Neural cell (in vitro differentiated cells): Measurements from ENCODE around the gene TGFBR3. TPM values are rescaled to one million over a fixed set of nuclear protein-coding genes. Genes with fewer than 3 reads are reported as not detected.

ENCODE experiments used
- H2AFZ ChIP-seq: fragments of 200-600, 300-800 bp; sonication (generic), shearing (Covaris generic); 2 replicates; pipeline ENCODE4 v1.6.0; 2014; ENCODE audit warnings: low read depth, mild to moderate bottlenecking, antibody characterized with exemption, low read length, moderate library complexity
- H3F3A ChIP-seq: fragments of 200-600 bp; shearing (Covaris generic); 2 replicates; pipeline ENCODE4 v1.6.1; 2016; ENCODE audit warnings: mild to moderate bottlenecking, moderate library complexity, mixed read lengths, antibody characterized with exemption, low read length; ENCODE audit not compliant: insufficient read depth, poor library complexity, severe bottlenecking
- H3K27ac ChIP-seq: fragments of 200-600, 300-800 bp; sonication (generic), shearing (Covaris generic); 2 replicates; pipeline ENCODE4 v1.5.1; 2014; ENCODE audit warnings: mild to moderate bottlenecking, low read length, moderate library complexity
- H3K27me3 ChIP-seq: fragments of 300-800, 200-600 bp; sonication (generic), shearing (Covaris generic); 2 replicates; pipeline ENCODE4 v1.6.0; 2014; ENCODE audit warnings: mild to moderate bottlenecking, low read depth, low read length, moderate library complexity; ENCODE audit not compliant: insufficient read depth
- H3K36me3 ChIP-seq: fragments of 300-800, 200-600 bp; sonication (generic), shearing (Covaris generic); 2 replicates; pipeline ENCODE4 v1.5.1; 2014; ENCODE audit warnings: mild to moderate bottlenecking, antibody characterized with exemption, low read length, moderate library complexity; ENCODE audit not compliant: insufficient read depth
- H3K4me2 ChIP-seq: fragments of 300-800, 200-600 bp; sonication (generic), shearing (Covaris generic); 2 replicates; pipeline ENCODE4 v1.6.0; 2014; ENCODE audit warnings: mild to moderate bottlenecking, low read length
- H3K4me3 ChIP-seq: fragments of 300-800, 200-600 bp; sonication (generic), shearing (Covaris generic); 2 replicates; pipeline ENCODE4 v1.5.1; 2014; ENCODE audit warnings: mild to moderate bottlenecking, low read length, moderate library complexity
- H3K79me2 ChIP-seq: fragments of 200-600 bp; shearing (Covaris generic); replicated peaks from 2 replicates; pipeline ENCODE4 v1.6.0; 2014; ENCODE audit warnings: mild to moderate bottlenecking, low read length, moderate library complexity; ENCODE audit not compliant: insufficient read depth
- H3K9ac ChIP-seq: fragments of 300-800, 200-600 bp; sonication (generic), shearing (Covaris generic); 2 replicates; pipeline ENCODE4 v1.6.1; 2016; ENCODE audit warnings: mild to moderate bottlenecking, low read length, mixed read lengths
- H3K9me2 ChIP-seq: fragments of 200-600 bp; shearing (Covaris generic); 2 replicates; pipeline ENCODE4 v1.6.1; 2016; ENCODE audit warnings: mild to moderate bottlenecking, low read length, mixed read lengths; ENCODE audit not compliant: insufficient read depth
- H3K9me3 ChIP-seq: fragments of 200-600, 300-800 bp; sonication (generic), shearing (Covaris generic); 2 replicates; pipeline ENCODE4 v1.6.1; 2016; ENCODE audit warnings: mild to moderate bottlenecking, mixed run types, low read length, moderate library complexity, mixed read lengths
- H4K20me1 ChIP-seq: fragments of 200-600 bp; shearing (Covaris generic); 2 replicates; pipeline ENCODE4 v1.6.1; 2016; ENCODE audit warnings: mild to moderate bottlenecking, mixed run types; ENCODE audit not compliant: insufficient read depth
- CTCF ChIP-seq: fragments of 450-650 bp; IDR thresholded peaks from 2 replicates; pipeline ENCODE4 v1.5.1; 2014; ENCODE audit warnings: antibody characterized with exemption, mild to moderate bottlenecking, moderate library complexity; ENCODE audit not compliant: poor library complexity, severe bottlenecking
- EP300 ChIP-seq: fragments of 450-650 bp; conservative IDR thresholded peaks from 2 replicates; pipeline ENCODE4 v1.6.1; 2014; ENCODE audit warnings: antibody characterized with exemption, mild to moderate bottlenecking, moderate library complexity; ENCODE audit not compliant: poor library complexity, severe bottlenecking
- EZH2 ChIP-seq: fragments of 200-600, 300-800 bp; shearing (Covaris generic), sonication (generic); IDR thresholded peaks from 2 replicates; pipeline ENCODE4 v1.6.1; 2014; ENCODE audit warnings: antibody characterized with exemption, low read length, borderline replicate concordance, mild to moderate bottlenecking; ENCODE audit not compliant: insufficient read depth, poor library complexity, severe bottlenecking
- MXI1 ChIP-seq: fragments of 450-650 bp; conservative IDR thresholded peaks from 2 replicates; pipeline ENCODE4 v1.6.1; 2014; ENCODE audit warnings: antibody characterized with exemption, mild to moderate bottlenecking; ENCODE audit not compliant: poor library complexity, severe bottlenecking
- POLR2AphosphoS5 ChIP-seq: IDR thresholded peaks from 2 replicates; pipeline ENCODE4 v1.6.1; 2012
- RAD21 ChIP-seq: fragments of 450-650 bp; conservative IDR thresholded peaks from 2 replicates; pipeline ENCODE4 v1.6.1; 2014; ENCODE audit warnings: antibody characterized with exemption, mild to moderate bottlenecking, moderate library complexity
- REST ChIP-seq: IDR thresholded peaks from 2 replicates; pipeline ENCODE4 v1.6.1; 2012; ENCODE audit warnings: borderline replicate concordance
- SMC3 ChIP-seq: fragments of 450-650 bp; conservative IDR thresholded peaks from 2 replicates; pipeline ENCODE4 v1.6.1; 2014; ENCODE audit warnings: antibody characterized with exemption, mild to moderate bottlenecking, moderate library complexity; ENCODE audit not compliant: poor library complexity
- TAF1 ChIP-seq: IDR thresholded peaks from 2 replicates; pipeline ENCODE4 v1.6.1; 2012; ENCODE audit warnings: low read depth
- polyA plus RNA-seq: library from polyadenylated mRNA; depleted of rRNA; stranded (reverse); fragments of >200 nt; gene quantifications from 2 replicates; pipeline ENCODE4 v1.2.3, GENCODE V29; 2014

TGFBR3 gene
- polyA plus RNA-seq, 1 donor from 2014 or later, result 0.25 TPM

- H4K20me1 ChIP-seq, result no peaks in the 10 kb centered on the region
- TF ChIP-seq MXI1, result no peak
- TF ChIP-seq EP300, result no peak
- no peak for TF ChIP-seq TAF1
- no peak for TF ChIP-seq REST
- no peaks in the 10 kb centered on the region for H3K27me3 ChIP-seq
- no peak overlapping the region for H3K4me3 ChIP-seq
- no peak overlapping the region for H3K27ac ChIP-seq
- no peak overlapping the region for H3K4me2 ChIP-seq
- no peak overlapping the region for H3K9ac ChIP-seq
- H2AFZ ChIP-seq, result no peak overlapping the region
- no peaks in the 10 kb centered on the region for H3K79me2 ChIP-seq
- no peaks in the 10 kb centered on the region for H3K9me3 ChIP-seq
- H3F3A ChIP-seq, result no peaks in the 10 kb centered on the region
- no peaks in the 10 kb centered on the region for H3K9me2 ChIP-seq
- H3K36me3 ChIP-seq, result no peaks in the 10 kb centered on the region
Observed at GRCh38 chr1:91737650-91738049, 148.3 kb downstream of the TGFBR3 start.

- no peaks in the 10 kb centered on the region for H3F3A ChIP-seq
- H2AFZ ChIP-seq, result no peak overlapping the region
- H3K9ac ChIP-seq, result no peak overlapping the region
- no peaks in the 10 kb centered on the region for H3K79me2 ChIP-seq
- H3K36me3 ChIP-seq, result no peaks in the 10 kb centered on the region
- no peaks in the 10 kb centered on the region for H3K9me3 ChIP-seq
- H3K27ac ChIP-seq, result no peak overlapping the region
- no peaks in the 10 kb centered on the region for H3K27me3 ChIP-seq
- H3K4me2 ChIP-seq, result no peak overlapping the region
- TF ChIP-seq MXI1 (no peak), SMC3 (no peak), TAF1 (no peak), POLR2AphosphoS5 (no peak), EZH2 (no peak), REST (no peak), EP300 (no peak), RAD21 (no peak), CTCF (no peak)
- no peak overlapping the region for H3K4me3 ChIP-seq
- no peaks in the 10 kb centered on the region for H3K9me2 ChIP-seq
- H4K20me1 ChIP-seq, result no peaks in the 10 kb centered on the region
Observed at GRCh38 chr1:91736715-91737615, 149.0 kb downstream of the TGFBR3 start.
